Natural killer cell (primary cell): Measurements from ENCODE around the gene ROR1. TPM values are rescaled to one million over a fixed set of nuclear protein-coding genes. Genes with fewer than 3 reads are reported as not detected.

Experiments used
- ATAC-seq, 3 donors: fragments of 150-1000 bp in 2 of 3; fragments of 200-7000 bp in 1 of 3; cut with Tn5 transposase; 1 replicate in 1 of 3; 2 replicates in 2 of 3; pipeline ENCODE4 v1.10.0; 2021; ENCODE audit warnings: mild to moderate bottlenecking in 2 of 3, moderate library complexity in 2 of 3
- DNase-seq, 2 donors: peaks; one replicate each; pipeline versions ENCODE4 v3.0.0 to v3.0.0-alpha.2; 2013 to 2021; ENCODE audit warnings: mixed read lengths in 1 of 2
- H3K27ac ChIP-seq: one replicate; pipeline ENCODE4 v1.5.1; 2013; ENCODE audit warnings: mild to moderate bottlenecking, low read length
- H3K27me3 ChIP-seq: one replicate; pipeline ENCODE4 v1.6.1; 2013; ENCODE audit warnings: low read length; ENCODE audit not compliant: control insufficient read depth, insufficient read depth
- H3K36me3 ChIP-seq: one replicate; pipeline ENCODE4 v1.6.1; 2013; ENCODE audit warnings: low read length; ENCODE audit not compliant: control insufficient read depth, insufficient read depth
- H3K4me1 ChIP-seq: one replicate; pipeline ENCODE4 v1.6.1; 2013; ENCODE audit warnings: low read length; ENCODE audit not compliant: control insufficient read depth, insufficient read depth
- H3K4me3 ChIP-seq: one replicate; pipeline ENCODE4 v1.5.1; 2013; ENCODE audit warnings: low read length
- H3K9me3 ChIP-seq: one replicate; pipeline ENCODE4 v1.6.1; 2013; ENCODE audit warnings: low read length; ENCODE audit not compliant: control insufficient read depth, insufficient read depth
- H3K27ac Mint-ChIP-seq, 2 donors: one replicate each; pipeline ENCODE4 v1.8.0; 2022; ENCODE audit warnings: mild to moderate bottlenecking in 2 of 2, mixed read lengths in 2 of 2, moderate library complexity in 1 of 2
- H3K27me3 Mint-ChIP-seq, 2 donors: one replicate each; pipeline ENCODE4 v1.8.0; 2022; ENCODE audit warnings: low read depth in 2 of 2, mixed read lengths in 2 of 2
- H3K36me3 Mint-ChIP-seq: one replicate; pipeline ENCODE4 v1.8.0; 2022; ENCODE audit warnings: mixed read lengths
- H3K4me1 Mint-ChIP-seq, 2 donors: one replicate each; pipeline ENCODE4 v1.8.0; 2022; ENCODE audit warnings: mixed read lengths in 2 of 2
- H3K4me3 Mint-ChIP-seq: one replicate; pipeline ENCODE4 v1.8.0; 2022; ENCODE audit warnings: mild to moderate bottlenecking, moderate library complexity, mixed read lengths
- H3K9me3 Mint-ChIP-seq, 2 donors: one replicate each; pipeline ENCODE4 v1.8.0; 2022; ENCODE audit warnings: mixed read lengths in 2 of 2
- WGBS: methylation state at CpG from one replicate; pipeline ENCODE4 v1.1.7; 2013; ENCODE audit warnings: missing lambda C conversion rate; ENCODE audit not compliant: insufficient coverage; 5-methylcytosine and 5-hydroxymethylcytosine counted together
- intact Hi-C: fragments of 100-400 bp; cut with micrococcal nuclease; formaldehyde crosslinking; loops from one replicate; pipeline ENCODE4 v1.14.2; 2022
- total RNA-seq, 4 donors: library from RNA; stranded (reverse); fragments of 120-200 nt in 1 of 4; gene quantifications; one replicate each; pipeline versions ENCODE4 v1.2.3 to v1.2.4, GENCODE V29; 2013 to 2022
- TF ChIP-seq, protein P1 (sequence below): fragments of 200-600 bp; IDR thresholded peaks from one replicate; pipeline ENCODE4 v1.8.0; 2022; ENCODE audit warnings: antibody characterized with exemption

The ROR1 gene
- total RNA-seq, 3 donors from 2014 or later (not counting 1 experiment from before 2014, with no cell fraction given): 0.05 to 0.35 (median 0.27) TPM

DNA sequence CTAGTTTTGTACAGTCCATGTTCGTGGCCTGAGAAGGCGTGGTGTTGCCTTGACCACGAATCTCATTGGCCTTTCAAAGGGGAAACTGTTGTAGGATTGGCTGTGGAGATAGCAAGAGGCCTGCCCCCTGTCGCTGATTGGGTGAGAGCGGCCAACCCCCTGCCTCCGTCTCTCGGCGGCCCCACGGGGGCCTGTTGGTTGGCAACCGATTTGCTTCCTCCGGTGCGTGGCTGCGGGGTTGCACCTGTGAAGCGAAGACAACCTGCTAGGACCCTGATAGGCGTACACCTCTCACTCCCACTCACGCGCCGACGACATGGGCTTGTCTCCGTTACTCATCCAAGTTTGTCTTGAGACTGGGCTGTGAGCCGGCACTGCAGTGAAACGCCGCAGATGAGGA, 429.6 kb downstream of the ROR1 start, which contains the start of gene UBE2U:
TSS of gene UBE2U (plus strand) at position 204 of the 400 bp plus-strand sequence. CDS start 428 bp downstream, outside the sequence.
- DNase-seq: no peak
- Histone ChIP-seq H3K36me3 (no peaks in the 10 kb centered on the region), H3K9me3 (no peaks in the 10 kb centered on the region), H3K27ac (no peak within 1 kb of the TSS), H3K4me1 (no peaks in the 10 kb centered on the region), H3K27me3 (no peaks in the 10 kb centered on the region), H3K4me3 (no peak within 1 kb of the TSS)
- 94% methylated on average over 23 of the region's 23 CpGs for WGBS
- intact Hi-C loops: no loop called here
- ATAC-seq: no peak
- Mint-ChIP-seq H3K4me3 (no peak within 1 kb of the TSS), H3K9me3 (no peaks in the 10 kb centered on the region), H3K4me1 (no peaks in the 10 kb centered on the region), H3K27me3 (peaks cover 8 to 17% of the 10 kb centered on the region in 2 donors), H3K27ac (no peak within 1 kb of the TSS), H3K36me3 (no peaks in the 10 kb centered on the region)
- TF ChIP-seq, protein P1, sequence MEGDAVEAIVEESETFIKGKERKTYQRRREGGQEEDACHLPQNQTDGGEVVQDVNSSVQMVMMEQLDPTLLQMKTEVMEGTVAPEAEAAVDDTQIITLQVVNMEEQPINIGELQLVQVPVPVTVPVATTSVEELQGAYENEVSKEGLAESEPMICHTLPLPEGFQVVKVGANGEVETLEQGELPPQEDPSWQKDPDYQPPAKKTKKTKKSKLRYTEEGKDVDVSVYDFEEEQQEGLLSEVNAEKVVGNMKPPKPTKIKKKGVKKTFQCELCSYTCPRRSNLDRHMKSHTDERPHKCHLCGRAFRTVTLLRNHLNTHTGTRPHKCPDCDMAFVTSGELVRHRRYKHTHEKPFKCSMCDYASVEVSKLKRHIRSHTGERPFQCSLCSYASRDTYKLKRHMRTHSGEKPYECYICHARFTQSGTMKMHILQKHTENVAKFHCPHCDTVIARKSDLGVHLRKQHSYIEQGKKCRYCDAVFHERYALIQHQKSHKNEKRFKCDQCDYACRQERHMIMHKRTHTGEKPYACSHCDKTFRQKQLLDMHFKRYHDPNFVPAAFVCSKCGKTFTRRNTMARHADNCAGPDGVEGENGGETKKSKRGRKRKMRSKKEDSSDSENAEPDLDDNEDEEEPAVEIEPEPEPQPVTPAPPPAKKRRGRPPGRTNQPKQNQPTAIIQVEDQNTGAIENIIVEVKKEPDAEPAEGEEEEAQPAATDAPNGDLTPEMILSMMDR: no peak

DNA sequence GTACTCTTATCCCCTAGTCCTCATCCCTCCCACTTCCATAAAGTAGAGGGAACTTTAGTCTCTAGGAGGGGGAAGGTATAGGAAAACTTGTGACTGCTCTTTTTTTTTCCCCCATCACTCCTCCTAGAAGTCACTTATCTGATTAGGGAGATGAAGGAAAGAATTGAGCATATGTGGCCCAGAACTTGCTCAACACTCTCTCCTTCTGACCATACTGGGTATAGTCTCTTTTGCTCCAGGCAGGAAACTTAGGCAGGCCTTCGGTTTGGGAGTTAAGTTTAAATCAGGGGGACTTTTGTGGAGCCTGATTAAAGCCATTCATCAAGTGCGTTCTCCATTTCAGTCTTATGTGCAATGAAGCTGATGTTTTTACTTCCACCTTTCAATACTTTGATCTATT, 435.4 kb downstream of the ROR1 start:
- Mint-ChIP-seq H3K27me3 (peaks cover 12 to 31% of the 10 kb centered on the region in 2 donors), H3K27ac (no peak overlapping the region), H3K9me3 (no peaks in the 10 kb centered on the region), H3K4me3 (no peak overlapping the region), H3K4me1 (no peaks in the 10 kb centered on the region), H3K36me3 (no peaks in the 10 kb centered on the region)
- ATAC-seq (no peak), DNase-seq (no peak)
- TF ChIP-seq, protein P1: no peak
- Histone ChIP-seq H3K4me1 (no peaks in the 10 kb centered on the region), H3K36me3 (no peaks in the 10 kb centered on the region), H3K27ac (no peak overlapping the region), H3K4me3 (no peak overlapping the region), H3K27me3 (no peaks in the 10 kb centered on the region), H3K9me3 (no peaks in the 10 kb centered on the region)
- intact Hi-C loops: no loop called here
- WGBS: 92% methylated on average over 2 of the region's 2 CpGs

DNA sequence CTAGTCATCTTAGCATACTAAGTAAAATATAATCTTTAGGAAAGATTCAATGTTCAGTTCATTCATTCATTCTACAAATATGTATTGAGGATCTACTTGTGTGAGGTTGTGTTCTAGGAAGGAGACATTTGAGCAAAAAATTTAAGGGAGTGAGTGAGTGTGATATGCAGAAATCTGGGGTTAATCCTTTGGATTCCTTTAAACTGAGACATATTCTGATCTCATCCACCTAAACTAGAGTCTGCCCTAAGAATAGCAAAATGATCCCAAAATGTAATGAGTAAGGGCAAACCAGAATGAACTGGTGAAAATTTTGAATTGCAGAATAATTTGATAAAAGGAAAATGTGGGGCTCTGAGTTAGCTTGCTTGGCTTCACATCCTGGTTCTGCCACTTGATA, 438.2 kb downstream of the ROR1 start:
- no peaks in the 10 kb centered on the region for H3K4me1 Mint-ChIP-seq
- peaks cover 13 to 25% of the 10 kb centered on the region in 2 donors for H3K27me3 Mint-ChIP-seq
- TF ChIP-seq, protein P1: no peak
- intact Hi-C loops: no loop called here
- no peak overlapping the region for H3K4me3 Mint-ChIP-seq
- ATAC-seq: no peak
- H3K9me3 Mint-ChIP-seq: no peaks in the 10 kb centered on the region
- H3K36me3 Mint-ChIP-seq: no peaks in the 10 kb centered on the region
- H3K27me3 ChIP-seq: no peaks in the 10 kb centered on the region
- H3K9me3 ChIP-seq: no peaks in the 10 kb centered on the region
- DNase-seq: no peak
- H3K27ac ChIP-seq: no peak overlapping the region
- no peaks in the 10 kb centered on the region for H3K36me3 ChIP-seq
- no peaks in the 10 kb centered on the region for H3K4me1 ChIP-seq
- no peak overlapping the region for H3K4me3 ChIP-seq
- H3K27ac Mint-ChIP-seq: no peak overlapping the region

DNA sequence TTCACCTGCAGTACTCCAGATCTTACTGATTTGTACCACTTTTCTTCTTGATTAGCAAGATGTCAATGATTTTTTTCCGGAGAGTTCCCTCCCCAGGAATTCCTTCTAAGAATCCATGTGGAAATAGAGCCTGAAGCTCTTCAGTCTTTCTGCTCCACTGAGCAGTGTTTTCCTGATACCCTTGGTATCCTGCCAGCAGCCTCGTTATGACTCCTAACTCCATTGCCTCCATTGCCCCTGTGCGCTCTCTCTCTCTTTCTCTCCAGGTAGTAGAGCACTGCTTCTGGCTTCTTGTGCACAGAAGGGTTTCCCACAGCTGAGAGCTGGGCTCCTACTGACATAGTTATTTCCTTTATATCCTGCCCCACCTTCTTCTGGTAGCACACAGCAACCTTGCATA, 441.8 kb downstream of the ROR1 start:
- Mint-ChIP-seq H3K27ac (no peak overlapping the region), H3K4me1 (no peaks in the 10 kb centered on the region), H3K9me3 (no peaks in the 10 kb centered on the region), H3K27me3 (peaks cover 21 to 32% of the 10 kb centered on the region in 2 donors), H3K36me3 (no peaks in the 10 kb centered on the region), H3K4me3 (no peak overlapping the region)
- no peaks in the 10 kb centered on the region for H3K4me1 ChIP-seq
- DNase-seq (no peak), ATAC-seq (no peak)
- TF ChIP-seq, protein P1: no peak
- H3K27me3 ChIP-seq: no peaks in the 10 kb centered on the region
- H3K4me3 ChIP-seq: no peak overlapping the region
- no peaks in the 10 kb centered on the region for H3K9me3 ChIP-seq
- no peaks in the 10 kb centered on the region for H3K36me3 ChIP-seq
- intact Hi-C loops: no loop called here
- 94% methylated on average over 3 of the region's 3 CpGs for WGBS
- H3K27ac ChIP-seq: no peak overlapping the region
